Esophagus muscularis mucosa (tissue), 2 donors: Measurements from ENCODE around the gene RAB34.

Experiments used
- POLR2A ChIP-seq: fragments of 450-650 bp; IDR thresholded peaks from one replicate; pipeline ENCODE4 v1.6.1; 2017; ENCODE audit warnings: antibody characterized with exemption, moderate library complexity, mild to moderate bottlenecking, low read depth
- POLR2AphosphoS5 ChIP-seq, 2 donors: sonication (generic); formaldehyde crosslinking; IDR thresholded peaks; one replicate each; pipeline ENCODE4 v1.6.1; 2017; ENCODE audit warnings: antibody characterized with exemption in 2 of 2

DNA sequence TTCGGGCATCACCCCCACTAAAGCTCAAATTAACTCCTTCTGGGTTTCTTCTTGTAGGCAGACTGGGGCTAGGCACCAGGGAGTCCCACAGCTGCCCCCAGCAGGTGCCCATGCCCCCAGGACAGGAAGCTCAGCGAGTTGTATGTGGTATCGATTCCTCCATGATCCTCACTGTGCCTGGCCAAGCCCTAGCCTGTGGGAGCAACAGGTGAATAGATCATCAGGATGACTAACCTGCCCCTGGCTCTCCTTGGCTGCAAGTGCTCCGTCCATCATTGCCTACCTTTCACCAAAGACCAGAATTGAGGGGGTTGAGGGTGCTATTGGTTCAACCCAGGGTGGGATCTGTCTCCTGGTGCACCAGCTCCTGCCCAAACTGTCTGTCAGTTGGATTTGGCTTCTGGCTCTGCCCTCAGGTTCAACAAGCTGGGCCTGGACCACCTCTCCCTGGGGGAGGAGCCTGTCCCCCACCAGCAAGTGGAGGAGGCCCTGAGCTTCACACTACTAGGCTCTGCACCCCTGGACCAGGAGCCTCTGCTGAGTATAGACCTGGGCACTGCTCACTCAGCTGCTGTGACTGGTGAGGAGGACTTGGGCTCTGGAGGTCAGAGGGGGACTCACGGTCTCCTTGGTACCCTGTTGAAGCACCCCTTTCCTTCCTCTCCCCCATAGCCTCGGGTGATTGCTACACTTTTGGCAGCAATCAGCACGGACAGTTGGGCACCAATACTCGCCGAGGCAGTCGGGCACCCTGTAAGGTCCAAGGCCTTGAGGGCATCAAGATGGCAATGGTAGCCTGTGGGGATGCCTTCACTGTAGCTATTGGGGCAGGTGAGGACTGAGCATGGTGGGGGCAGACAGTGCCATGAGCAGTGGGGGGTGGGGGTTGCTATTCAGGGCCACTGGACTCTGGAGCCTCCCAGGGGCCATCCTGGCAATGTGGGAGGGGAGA lies 23.0 kb upstream of the RAB34 start:
- TF ChIP-seq POLR2AphosphoS5 (IDR thresholded peaks at IDR 0.05), result no peak
- no peak for TF ChIP-seq POLR2A
